ENCODE results near the gene ELMO1.

The ELMO1 gene

GRCh38 chr7:37310327-37311080 is 138.2 kb downstream of the ELMO1 start:
- no peak for DNase-seq (ENCODE audit: low read depth)

- no peak for DNase-seq (ENCODE audit: low read depth)
Observed at GRCh38 chr7:37309493-37309892, 139.2 kb downstream of the ELMO1 start.

GRCh38 chr7:37304921-37305320 is 143.7 kb downstream of the ELMO1 start:
- DNase-seq (ENCODE audit: low read depth), result no peak

GRCh38 chr7:37297546-37297945 is 151.1 kb downstream of the ELMO1 start:
- DNase-seq (ENCODE audit: low read depth), result no peak

- no peak for DNase-seq (ENCODE audit: low read depth)
Observed at GRCh38 chr7:37295401-37295800, 153.3 kb downstream of the ELMO1 start.

DNA sequence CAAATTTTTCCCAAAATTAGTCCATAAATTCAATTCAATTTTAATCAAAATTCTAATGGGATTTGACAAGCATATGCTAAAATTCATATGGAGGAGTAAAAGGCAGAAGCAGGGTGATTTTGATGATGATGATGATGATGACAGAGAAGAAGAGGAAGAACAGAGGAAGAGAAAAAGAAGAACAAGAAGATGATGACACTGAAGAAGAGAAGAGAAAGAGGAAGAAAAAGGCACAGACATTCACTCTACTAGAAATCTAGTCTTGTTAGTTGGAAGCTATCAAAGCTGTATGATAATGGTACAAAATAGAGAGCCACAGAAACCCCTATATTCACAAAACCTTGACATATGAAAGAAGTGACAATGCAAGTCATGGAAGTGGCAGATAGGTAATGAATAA is 157.9 kb downstream of the ELMO1 start:
- DNase-seq (ENCODE audit: low read depth), result no peak

- DNase-seq (ENCODE audit: low read depth), result no peak
Observed at GRCh38 chr7:37289781-37290180, 158.9 kb downstream of the ELMO1 start.

DNA sequence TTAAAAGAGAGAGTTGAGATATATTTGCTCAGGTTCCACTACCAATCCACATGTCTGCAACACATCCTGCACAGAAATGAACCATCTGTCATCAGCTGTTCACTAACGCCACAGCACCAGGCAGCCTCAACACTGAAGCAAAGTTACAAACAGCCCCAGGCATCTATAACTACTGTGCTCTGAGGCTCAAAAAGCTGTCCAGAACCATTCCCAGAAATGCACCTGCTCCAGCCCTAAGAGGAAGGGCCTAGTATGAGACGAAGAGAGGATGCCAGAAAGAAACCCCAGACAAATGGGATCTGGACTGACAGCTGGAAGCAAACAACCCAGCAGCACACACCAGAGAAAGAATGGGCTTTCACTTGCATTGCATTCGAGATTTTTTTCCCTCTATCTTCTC is 159.3 kb downstream of the ELMO1 start:
- DNase-seq (ENCODE audit: low read depth), result no peak

- no peak for DNase-seq (ENCODE audit: low read depth)
Observed at GRCh38 chr7:37287131-37287855, 161.4 kb downstream of the ELMO1 start.

DNA sequence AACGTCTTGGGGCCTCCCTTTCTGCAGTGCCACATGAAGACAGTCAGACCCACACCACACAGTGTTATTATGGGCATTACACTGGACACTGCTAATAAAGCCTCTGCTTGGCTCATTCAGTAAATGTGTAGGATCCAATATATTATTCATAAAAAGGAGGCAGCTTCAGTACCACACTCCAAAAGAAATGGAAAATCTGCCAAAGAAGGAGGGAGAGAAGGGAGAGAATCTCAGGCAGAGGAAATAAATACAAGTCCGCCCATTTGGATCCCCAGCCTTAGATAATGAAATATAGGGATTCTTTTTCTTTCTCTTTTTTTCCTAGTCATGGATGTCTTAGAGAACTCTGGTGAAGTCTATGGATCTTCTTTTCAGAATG is 162.2 kb downstream of the ELMO1 start:
- DNase-seq (ENCODE audit: low read depth), result no peak

GRCh38 chr7:37285706-37286453 is 162.8 kb downstream of the ELMO1 start:
- no peak for DNase-seq (ENCODE audit: low read depth)

DNA sequence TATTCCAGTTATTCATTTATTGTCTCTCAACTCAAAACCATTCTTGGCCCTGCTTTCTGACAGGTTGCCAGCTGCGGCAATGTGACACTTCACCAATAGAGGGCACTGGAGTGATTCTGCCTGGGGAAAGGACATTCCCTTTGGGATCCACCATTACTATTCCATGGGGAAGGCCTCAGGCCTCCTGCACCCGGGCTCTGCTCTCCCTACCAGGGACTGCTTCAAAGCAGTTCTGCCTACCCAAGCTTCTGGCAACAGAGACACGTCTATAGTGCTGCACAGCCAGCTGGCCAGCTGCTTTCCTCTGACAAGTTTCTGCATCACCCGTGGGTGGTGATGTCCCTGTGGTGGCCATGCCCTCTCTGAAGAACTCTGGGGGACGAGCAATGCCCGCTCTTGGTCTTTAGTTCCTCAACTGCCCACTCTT is 163.8 kb downstream of the ELMO1 start:
- no peak for DNase-seq (ENCODE audit: low read depth)

- DNase-seq (ENCODE audit: low read depth), result no peak
Observed at GRCh38 chr7:37284285-37284684, 164.4 kb downstream of the ELMO1 start.

GRCh38 chr7:37283716-37284115 is 164.9 kb downstream of the ELMO1 start:
- DNase-seq (ENCODE audit: low read depth), result no peak

DNA sequence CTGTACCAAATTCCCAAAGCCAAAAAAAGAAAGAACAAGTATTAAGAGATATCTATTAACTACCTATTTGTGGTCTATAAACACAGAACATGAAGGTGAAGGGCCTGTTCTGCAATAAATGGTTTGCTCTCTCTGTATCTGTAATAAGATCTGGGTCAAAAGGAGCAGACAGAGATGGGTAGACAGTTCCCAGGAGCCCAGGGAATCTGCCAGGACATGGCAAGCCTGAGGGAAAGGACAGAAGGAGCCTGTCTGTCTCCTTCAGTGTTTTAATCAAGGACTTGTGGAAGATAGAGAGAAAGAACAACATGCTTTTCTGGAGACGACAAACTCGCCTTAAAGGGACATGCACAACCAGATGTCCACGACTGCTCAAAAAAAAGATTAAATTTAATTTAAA is 165.7 kb downstream of the ELMO1 start:
- DNase-seq (ENCODE audit: low read depth), result no peak

- no peak for DNase-seq (ENCODE audit: low read depth)
Observed at GRCh38 chr7:37282093-37282444, 166.6 kb downstream of the ELMO1 start.

GRCh38 chr7:37281368-37282092 is 167.1 kb downstream of the ELMO1 start:
- DNase-seq (ENCODE audit: low read depth), result no peak

DNA sequence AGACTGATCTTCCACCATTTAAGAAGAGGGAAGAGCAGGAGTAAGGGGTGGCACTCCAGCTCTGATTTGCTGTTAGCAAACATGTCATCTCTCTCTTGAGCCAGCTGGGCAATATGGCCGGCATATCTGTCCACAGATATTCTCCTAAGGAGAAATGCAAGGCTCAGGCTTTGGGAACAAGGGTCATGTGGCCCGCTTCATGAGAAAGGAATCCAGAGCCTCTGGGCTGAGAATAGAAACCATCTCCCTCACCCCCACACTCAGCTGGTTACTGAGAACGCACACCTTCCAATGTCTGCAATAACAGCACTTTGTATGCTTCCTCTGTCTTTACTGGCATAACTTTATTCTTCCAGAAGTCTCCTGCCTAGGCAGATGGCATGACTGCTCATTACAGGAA is 171.2 kb downstream of the ELMO1 start:
- no peak for DNase-seq (ENCODE audit: low read depth)

- no peak for DNase-seq (ENCODE audit: low read depth)
Observed at GRCh38 chr7:37275078-37275710, 173.5 kb downstream of the ELMO1 start.

GRCh38 chr7:37273891-37274290 is 174.8 kb downstream of the ELMO1 start:
- DNase-seq (ENCODE audit: low read depth), result no peak

DNA sequence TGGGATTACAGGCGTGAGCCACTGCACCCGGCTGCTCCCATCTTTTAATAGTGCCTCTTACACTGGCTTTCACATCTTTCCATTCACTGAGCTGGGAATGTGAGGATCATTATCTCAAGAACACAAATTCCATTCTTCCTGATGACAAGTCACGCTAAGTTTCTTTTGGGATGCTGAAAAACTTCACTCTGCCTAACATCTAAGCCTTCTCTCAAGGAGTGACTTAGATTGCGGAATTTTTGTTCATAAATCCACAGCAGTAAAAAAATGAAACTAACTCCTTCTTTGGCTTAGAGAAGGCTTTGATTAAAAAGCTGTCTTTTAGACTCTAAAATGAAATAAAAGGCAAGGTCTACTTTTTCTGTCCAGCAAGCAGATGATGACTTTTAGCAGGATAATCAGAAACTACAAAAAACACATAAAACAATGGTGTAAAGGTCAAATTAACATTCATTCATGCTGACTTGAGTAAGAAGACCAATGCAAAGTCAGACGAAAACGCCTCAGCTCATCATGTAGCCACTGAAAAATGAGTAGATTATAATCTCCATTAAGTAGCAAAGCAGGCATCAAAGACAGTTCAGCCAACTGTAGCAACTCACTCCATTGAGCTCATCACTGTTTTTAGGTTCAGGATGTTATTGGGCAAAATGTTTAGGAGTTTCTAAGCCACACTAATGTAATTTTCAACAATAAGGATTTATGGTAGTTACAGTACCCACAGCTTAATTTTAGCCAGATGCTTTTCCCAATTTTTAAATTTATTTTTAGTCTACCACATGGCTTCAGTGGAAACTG is 178.8 kb downstream of the ELMO1 start:
- DNase-seq (ENCODE audit: low read depth), result no peak

Measured in stimulated activated CD8-positive, alpha-beta memory T cell treated with anti-CD3 and anti-CD28 coated beads, Interleukin-15, amount 100 ng/mL, for 24 hours (primary cell).